ENCODE data around the gene ST6GALNAC3.

ST6GALNAC3 gene

DNA sequence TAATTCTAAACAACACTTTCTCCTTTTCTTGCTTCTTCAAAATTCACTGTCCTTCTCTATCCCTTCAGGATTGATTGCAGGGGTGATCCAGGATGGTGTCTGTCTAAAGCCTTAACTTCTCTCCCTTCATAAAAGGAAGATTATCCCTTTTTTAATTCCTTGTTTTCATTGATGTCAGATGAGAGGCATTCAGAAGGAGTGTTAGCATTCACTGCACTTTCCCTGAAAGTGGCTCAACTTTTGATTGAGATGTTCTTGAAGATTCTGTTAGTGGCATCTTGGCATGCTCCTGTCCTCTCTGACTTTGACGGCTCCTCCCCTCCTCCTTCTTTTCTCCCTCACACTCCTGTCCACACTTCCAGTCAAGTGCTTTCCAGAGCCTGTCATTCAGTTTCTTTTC is 71.6 kb downstream of the ST6GALNAC3 start:
- no peak for DNase-seq

DNA sequence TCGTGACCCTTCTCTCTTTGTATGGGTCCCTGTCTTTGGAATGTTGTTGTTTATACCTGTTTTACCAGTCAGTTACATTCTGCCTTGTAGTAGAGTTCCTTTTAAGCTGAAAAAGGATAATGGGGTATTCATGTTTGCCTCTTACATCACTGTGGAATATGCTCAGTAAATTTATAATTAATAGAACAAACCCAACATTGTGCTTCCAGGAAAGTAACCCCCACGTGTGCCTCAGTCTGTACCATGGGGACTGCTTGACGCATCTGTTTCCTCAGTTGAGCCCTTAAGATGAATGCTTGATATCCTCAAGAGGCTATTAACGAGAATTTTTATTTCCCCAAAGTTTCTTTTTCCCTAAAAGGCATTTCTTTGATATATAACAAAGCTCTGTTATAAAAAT is 73.4 kb downstream of the ST6GALNAC3 start:
- no peak for DNase-seq

- DNase-seq = no peak
These were observed 73.9 kb downstream of the ST6GALNAC3 start for GRCh38 chr1:76148460-76148859.

DNA sequence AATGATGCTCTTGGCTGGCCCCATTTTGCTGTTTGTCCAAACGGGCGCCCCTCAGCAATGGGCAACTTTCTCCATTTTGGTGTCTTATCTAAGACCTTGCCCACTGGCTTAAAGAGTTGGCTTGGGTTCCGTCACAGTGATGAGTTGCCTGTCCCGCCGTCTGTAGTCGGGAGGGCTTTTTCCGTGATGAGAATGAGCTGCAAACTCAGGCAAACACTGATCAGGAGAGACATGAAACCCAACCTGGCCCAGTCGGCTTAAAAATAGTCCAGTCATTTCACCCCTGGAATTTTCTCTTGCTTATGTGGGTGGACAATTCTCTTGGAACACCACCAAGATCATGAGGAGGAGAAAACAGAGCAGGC is 79.3 kb downstream of the ST6GALNAC3 start:
- DNase-seq = no peak

- DNase-seq = peak; percentile 9
These were observed 79.8 kb downstream of the ST6GALNAC3 start for GRCh38 chr1:76154206-76154956.

DNA sequence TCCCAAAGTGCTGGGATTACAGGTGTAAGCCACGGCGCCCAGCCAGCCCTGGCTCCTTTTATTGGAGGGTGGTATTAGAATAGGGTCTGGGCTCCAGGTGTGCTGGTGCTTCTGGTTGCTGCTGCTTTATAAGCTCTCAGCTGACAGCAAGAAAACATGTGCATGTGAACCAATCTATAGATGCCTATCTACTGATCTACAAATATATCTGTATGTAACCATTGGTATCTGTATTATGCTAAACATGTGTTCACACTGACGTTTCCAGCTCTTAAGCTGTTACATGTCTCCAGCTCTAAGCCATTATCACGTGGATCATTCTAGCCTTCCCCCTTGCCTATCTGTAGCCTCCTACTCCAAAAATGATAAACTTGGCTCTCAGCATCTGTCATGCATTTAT is 82.4 kb downstream of the ST6GALNAC3 start:
- no peak for DNase-seq

DNA sequence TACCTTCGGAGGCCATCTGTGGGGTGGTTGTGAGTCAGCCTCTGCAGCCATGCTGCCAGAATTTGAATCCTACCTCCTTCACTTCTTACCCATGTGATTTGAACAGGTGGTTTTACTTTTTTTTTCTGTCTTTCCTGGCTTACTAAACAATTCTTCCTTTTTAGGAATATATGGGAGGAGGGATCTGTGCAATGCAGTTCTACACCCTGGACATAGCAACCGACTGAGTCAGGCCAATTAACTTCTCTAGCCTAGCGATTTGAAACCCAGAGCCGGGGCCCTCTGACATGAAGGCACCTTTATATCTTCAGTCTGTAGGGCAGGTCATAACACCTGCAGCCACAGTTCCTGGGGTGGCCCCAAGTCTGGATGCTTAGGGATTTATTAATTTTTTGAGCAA is 83.6 kb downstream of the ST6GALNAC3 start:
- DNase-seq = no peak

GRCh38 chr1:76160225-76160624 is 85.7 kb downstream of the ST6GALNAC3 start:
- no peak for DNase-seq

DNA sequence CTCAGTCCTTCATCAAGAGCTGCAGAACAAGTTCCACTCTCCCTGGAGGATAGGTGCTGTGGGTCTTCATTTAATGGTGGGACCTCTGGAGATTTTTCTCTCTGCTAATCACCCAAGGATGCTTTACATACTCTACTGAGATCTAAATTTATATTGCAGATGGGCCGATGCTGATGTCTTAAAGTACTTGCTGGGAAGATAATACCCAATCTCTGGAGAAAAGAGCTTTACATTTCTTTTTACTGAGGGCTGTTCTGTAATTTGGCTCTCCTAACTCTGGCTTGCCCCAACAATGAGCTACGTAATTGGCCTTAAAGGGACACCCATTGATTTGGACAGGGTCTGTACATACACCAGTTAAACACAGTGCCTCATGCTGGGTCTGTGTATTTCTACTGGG is 86.9 kb downstream of the ST6GALNAC3 start:
- DNase-seq = no peak

GRCh38 chr1:76162254-76162653 is 87.7 kb downstream of the ST6GALNAC3 start:
- DNase-seq = no peak

DNA sequence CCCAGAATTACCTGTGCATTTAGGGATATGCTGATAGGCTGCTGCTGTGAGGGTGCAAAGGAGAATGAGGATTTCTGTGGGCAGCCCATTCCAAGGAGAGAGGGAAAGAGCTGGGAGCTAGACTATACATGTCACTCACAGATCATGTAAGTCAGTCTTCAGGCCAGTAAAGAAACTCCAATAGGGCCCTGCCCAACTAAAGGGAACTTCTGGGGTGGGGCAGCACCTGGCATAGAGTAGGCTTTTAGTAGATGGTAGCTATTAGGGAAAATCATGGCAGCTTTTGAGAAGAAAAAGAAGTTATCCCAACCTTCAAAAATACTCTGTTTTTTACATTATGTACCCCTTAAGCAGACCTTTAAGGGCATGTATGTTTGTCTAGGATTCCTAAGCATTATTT is 89.6 kb downstream of the ST6GALNAC3 start:
- no peak for DNase-seq

DNA sequence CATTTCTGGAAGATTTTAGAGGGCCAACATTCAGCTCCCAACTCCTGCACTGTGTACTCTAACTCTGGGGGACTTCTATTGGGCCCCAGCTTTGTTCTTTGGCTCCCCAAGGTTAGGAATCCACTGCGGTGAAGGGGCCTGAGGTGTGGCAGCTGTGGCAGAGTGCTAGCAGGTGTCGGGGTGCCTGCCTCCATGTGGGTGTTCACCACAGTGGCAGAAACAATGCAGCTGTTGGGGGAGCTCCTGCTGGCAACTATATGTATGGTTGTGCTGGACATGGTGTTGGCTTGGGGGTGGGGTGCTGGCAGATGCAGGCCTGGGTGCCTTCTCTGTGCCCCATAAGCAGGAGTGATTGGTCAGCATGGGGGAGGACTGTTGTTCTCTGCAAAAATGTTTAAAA is 95.5 kb downstream of the ST6GALNAC3 start:
- DNase-seq = no peak

DNA sequence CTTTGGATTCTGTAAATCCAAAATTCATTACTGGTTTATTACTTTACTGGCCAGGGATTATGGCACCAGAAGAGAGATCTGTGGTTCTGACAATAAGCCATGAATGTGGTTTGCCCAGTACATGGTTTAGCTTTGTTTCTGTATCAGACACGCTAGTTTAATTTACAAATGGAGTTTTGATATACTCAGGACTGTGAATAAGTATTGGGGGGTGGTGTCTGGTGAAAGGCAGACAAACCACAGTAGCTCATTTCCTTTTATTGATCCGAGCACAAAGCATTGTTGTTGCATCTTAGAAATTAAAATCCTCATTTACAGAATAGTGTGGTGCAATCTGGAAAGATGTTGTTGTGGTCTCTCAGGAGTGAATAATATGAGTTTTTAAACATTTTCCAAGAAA is 96.0 kb downstream of the ST6GALNAC3 start:
- no peak for DNase-seq

- DNase-seq = no peak
These were observed 101.5 kb downstream of the ST6GALNAC3 start for GRCh38 chr1:76176000-76176399.

DNA sequence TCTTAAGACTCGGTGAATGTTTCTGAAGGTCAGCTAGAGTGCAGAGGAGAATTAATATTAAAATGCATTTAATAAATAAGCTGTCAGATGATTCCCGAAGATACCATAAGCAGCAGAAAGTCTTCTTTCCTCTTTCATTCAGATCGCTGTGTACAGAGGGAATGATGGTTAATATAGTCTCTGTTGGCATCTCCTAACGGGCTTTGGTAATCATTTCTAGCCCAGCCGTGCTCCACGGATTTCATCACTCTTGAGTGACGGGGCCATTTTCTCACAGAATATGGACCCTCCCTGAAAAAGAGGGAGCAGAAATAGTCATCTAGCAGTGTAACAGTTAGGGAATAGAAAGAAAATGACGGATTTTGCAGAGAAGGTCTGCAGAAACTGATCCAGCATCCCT is 103.1 kb downstream of the ST6GALNAC3 start:
- no peak for DNase-seq

DNA sequence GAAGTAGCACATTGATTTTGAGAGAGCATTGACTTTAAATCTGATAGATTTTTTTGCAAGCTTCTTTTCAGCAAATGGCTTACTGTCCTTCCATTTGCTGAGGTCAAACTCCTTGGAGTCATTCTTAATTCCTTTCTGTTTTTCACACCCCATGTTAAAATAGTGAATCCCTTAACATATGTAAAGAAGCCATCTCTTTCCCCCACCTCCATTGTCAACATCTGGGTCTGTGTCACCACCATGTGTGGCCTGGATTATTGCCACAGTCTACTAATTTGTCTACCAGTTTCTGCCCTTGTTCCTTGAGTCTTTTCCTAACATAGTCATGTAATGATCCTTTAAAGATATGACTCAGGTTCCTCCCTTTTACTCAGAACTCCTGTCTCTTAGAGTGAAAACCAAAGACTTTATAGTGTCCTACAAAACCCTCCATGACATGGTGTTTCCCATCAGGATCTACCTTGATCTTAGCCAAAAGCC is 104.7 kb downstream of the ST6GALNAC3 start:
- DNase-seq = no peak

DNA sequence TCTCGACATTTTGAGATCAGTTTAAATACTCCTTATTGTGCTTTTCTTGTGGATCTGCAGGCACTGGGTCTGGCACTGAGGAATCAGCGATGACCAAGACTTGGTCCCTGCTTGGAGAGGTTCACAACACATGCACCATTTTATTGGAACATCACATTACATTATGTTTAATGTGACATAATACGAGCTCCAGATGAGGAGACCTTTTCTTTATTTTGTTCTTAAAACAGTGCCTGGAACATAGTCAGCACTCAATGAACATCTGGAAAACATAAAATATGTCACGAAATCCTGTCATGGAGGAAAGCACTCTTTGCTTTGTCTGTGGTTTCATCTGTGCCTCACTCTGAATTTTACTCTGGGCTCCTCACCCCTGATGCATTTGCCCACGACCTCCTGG is 110.7 kb downstream of the ST6GALNAC3 start:
- DNase-seq = no peak

DNA sequence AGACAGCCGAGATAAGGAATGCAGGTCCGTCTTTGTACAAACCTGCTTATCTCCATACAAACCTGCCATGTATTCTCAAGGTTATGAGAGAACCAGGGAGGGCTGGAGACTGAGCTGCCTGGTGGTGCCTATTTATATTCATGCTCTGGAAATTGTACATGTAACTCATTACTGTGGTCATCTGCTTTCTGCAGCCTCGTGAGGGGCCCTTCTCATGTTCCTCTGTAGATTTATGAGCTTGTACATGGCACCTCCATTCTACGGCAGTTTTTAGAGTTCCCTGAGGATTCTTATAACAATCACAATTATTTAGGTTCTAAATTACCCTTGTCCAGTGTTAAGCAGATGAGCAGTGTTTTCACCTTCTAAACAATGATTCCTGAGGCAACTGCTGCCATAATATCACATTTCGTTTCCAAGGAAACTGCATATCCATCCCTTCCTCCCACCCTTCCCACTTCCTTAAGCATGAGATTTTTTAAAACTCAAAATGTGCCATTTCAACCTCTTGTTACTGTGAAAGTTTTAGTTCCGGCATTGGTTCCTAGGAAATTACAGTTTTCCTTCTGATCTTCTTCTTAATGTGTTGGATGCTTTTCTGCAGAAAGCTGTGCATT is 112.1 kb downstream of the ST6GALNAC3 start:
- DNase-seq = no peak

- DNase-seq = no peak
These were observed 112.9 kb downstream of the ST6GALNAC3 start for GRCh38 chr1:76187436-76187835.

DNA sequence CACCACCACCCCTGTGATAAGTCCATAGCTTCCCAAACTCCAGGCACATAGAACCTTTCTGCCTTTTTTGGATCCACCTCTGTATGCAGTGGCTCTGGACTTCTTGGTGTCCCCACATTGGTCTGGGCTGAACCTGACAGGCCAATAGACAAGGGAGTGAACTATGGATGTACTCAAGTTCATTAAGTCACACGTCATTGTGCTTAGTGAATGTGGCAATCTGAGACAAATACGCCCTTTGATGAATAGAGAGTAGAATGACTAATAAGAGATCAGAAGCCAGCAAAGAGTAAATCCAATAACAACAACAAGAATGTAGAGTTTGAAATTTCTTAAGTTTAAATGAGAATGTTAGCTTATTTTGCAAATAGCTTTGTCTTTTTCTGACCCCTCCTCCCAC is 114.8 kb downstream of the ST6GALNAC3 start:
- no peak for DNase-seq

GRCh38 chr1:76190749-76191424 is 116.3 kb downstream of the ST6GALNAC3 start:
- DNase-seq = no peak

DNA sequence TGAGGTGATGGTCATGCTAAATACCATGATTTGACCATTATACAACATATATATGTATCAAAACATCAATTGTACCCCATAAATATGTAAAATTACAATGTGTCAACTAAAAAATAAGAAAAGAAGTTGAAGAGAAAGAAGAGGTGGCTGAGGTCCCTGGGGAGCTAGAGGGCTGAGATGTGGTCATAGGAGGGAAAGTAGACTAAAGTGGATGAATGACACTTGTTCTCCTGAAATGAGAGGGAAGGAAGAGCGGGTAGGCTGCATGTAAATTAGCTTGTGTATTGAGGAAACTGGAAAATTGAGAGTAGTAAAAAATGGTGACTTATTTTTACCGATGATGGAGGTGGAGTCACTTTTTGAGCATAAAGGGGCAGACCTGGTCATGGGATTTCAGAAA is 117.0 kb downstream of the ST6GALNAC3 start:
- DNase-seq = no peak

DNA sequence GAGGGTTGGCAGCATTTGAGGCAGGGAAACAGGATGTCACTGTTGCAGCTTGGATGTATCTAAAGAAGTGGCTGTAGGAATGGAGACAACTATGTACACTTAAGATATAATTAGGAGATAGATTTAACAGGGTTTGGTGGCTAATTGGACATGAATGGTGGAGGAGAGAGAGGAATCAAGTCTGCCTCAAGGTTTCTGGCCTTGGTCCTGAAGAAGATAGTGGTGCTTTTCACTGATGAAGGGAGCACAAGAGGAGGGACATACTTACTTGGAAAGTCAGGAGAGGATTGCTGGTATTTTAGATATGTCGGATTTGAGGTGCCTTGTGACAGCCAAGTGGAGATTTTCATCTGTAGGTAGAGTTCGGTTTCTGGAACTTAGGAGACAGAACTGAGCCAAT is 123.9 kb downstream of the ST6GALNAC3 start:
- no peak for DNase-seq

- no peak for DNase-seq
These were observed 128.1 kb downstream of the ST6GALNAC3 start for GRCh38 chr1:76202670-76203069.
